ENCODE results near the gene PXMP2. TPM values are rescaled to one million over a fixed set of nuclear protein-coding genes. Genes with fewer than 3 reads are reported as not detected.

Gene PXMP2
- total RNA-seq, 1 experiment from 2014 or later, result 42.7 TPM

GRCh38 chr12:132754160-132754932 lies 67.0 kb downstream of the PXMP2 start:
- POLR2A ChIA-PET (ENCODE audit: unreplicated experiment), result no interaction called here
- no peak overlapping the region for H3K27ac ChIP-seq (ENCODE audit: low read length)
- no peak overlapping the region for H3K9ac ChIP-seq (ENCODE audit: low read length)
- ATAC-seq (peak; percentile 50; the same call in 1 of the 2 replicates), DNase-seq (no peak)
- no peaks in the 10 kb centered on the region for H3F3A ChIP-seq (ENCODE audit: low read length, unreplicated experiment)
- BruUV-seq (replicated peaks), result no TSS peak
- CTCF ChIA-PET, result no interaction called here
- H3K9me3 ChIP-seq (ENCODE audit: low read length), result no peaks in the 10 kb centered on the region
- H3K79me2 ChIP-seq (ENCODE audit: low read length), result peaks cover 79% of the 10 kb centered on the region
- TF ChIP-seq EZH2 (IDR thresholded peaks at IDR 0.05; ENCODE audit: low read length, unreplicated experiment) (no peak), EZH2phosphoT487 (IDR thresholded peaks at IDR 0.05; ENCODE audit: borderline replicate concordance, low read length) (no peak), CTCF (conservative IDR thresholded peaks at IDR 0.05; ENCODE audit: low read depth, low read length) (0 out of 2 replicates have a peak, but pooled peaks have one; percentile 31)
- H2AFZ ChIP-seq (ENCODE audit: low read length), result no peak overlapping the region
- intact Hi-C loops (cut with micrococcal nuclease), result no loop called here
- H3K9me2 ChIP-seq (replicated peaks; ENCODE audit: low read length), result no peaks in the 10 kb centered on the region
- no peak overlapping the region for H3K4me3 ChIP-seq (ENCODE audit: low read length)
- H3K4me1 ChIP-seq (ENCODE audit: insufficient read depth, low read length), result no peaks in the 10 kb centered on the region
- H3K4me2 ChIP-seq (ENCODE audit: low read length), result no peak overlapping the region
- no peaks in the 10 kb centered on the region for H3K27me3 ChIP-seq (ENCODE audit: low read length)
- H4K20me1 ChIP-seq (ENCODE audit: low read length), result peaks cover 41% of the 10 kb centered on the region
- H3K36me3 ChIP-seq (ENCODE audit: low read depth, low read length), result peaks cover 49% of the 10 kb centered on the region

Other genes starting within 250 kb of the PXMP2 start
- 45.3 and 62.3 TPM in 2 replicates for gene FBRSL1, start 197.4 kb upstream of the PXMP2 start, total RNA-seq (2014; rRNA removed)
- gene LRCOL1, start 77.0 kb upstream of the PXMP2 start, total RNA-seq (2014; rRNA removed), result not detected in 2 replicates
- not detected in 2 replicates for gene P2RX2, start 68.8 kb upstream of the PXMP2 start, total RNA-seq (2014; rRNA removed)
- 91.7 and 96.1 TPM in 2 replicates for gene POLE, start 245 bp upstream of the PXMP2 start, total RNA-seq (2014; rRNA removed)
- gene PGAM5, start 23.3 kb downstream of the PXMP2 start, total RNA-seq (2014; rRNA removed), result 135 and 158 TPM in 2 replicates
- gene ANKLE2, start 74.2 kb downstream of the PXMP2 start, total RNA-seq (2014; rRNA removed), result 85.2 and 85.9 TPM in 2 replicates
- gene GOLGA3, start 141.3 kb downstream of the PXMP2 start, total RNA-seq (2014; rRNA removed), result 86.9 and 130 TPM in 2 replicates
- gene CHFR, start 200.0 kb downstream of the PXMP2 start, total RNA-seq (2014; rRNA removed), result 23.3 and 25.8 TPM in 2 replicates